ENCODE data around the gene KLK7.
A peak's percentile ranks its signal among the peaks of the same experiment; 100 is the strongest.

The KLK7 gene

DNA sequence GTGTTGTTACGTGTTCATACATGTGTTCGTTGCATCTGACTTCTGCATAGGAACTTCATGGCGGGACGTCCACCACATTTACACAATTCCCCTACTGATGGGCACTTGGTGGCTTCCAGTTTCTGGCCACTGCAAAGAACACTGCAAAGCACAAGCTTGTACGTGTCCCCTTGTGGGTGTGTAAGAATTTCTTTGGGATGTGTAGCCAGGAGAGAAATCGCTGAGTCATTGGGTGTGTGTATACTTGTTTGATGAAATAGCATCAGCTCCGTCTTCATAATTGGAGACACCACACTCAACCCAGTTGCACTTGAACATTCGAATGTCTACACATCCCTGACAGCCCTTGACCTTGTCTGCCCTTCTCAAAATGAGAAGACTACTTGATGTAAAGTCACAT lies 50.1 kb downstream of the KLK7 start:
- CTCF ChIA-PET: interaction anchor here (1.2 kb wide), 1 partner anchor 12 kb away, joined by 3 read pairs; no protein-coding TSS in a partner anchor
- no peak overlapping the region for H3K4me3 ChIP-seq (ENCODE audit: control insufficient read depth in 1 of 7, extremely low read depth in 1 of 7, insufficient read depth in 4 of 7, low read depth in 2 of 7, low read length in 6 of 7)
- no peaks in the 10 kb centered on the region for H3K36me3 ChIP-seq (ENCODE audit: control insufficient read depth in 4 of 4, insufficient read depth in 4 of 4, low read length in 3 of 4)

DNA sequence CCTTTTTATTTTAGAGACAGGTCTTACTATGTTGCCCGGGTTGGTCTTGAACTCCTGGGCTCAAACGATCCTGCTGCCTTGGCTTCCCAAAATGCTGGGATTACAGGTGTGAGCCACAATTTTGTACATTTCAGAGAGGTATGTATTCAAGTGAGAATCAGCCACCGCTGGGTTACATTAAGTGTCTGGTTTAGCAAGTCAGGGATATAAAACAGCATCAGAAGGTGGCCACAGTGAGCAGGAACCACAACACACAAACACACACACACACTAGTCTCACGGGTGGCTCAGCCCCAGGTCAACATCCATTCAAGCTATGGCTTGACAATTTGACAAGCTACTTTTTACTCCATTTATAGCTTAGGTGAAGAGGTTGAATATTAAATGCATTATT lies 51.0 kb downstream of the KLK7 start:
- Histone ChIP-seq H3K27me3 (replicated peaks in 2 of 5; ENCODE audit: control insufficient read depth in 4 of 5, insufficient read depth in 5 of 5, low read length in 4 of 5) (peaks cover 0 to 41% (median 11%) of the 10 kb centered on the region in 5 experiments), H3K27ac (ENCODE audit: insufficient read depth in 1 of 2, low read depth in 1 of 2, low read length in 2 of 2, poor library complexity in 1 of 2, severe bottlenecking in 2 of 2) (no peak overlapping the region), H3K36me3 (ENCODE audit: control insufficient read depth in 4 of 4, insufficient read depth in 4 of 4, low read length in 3 of 4) (no peaks in the 10 kb centered on the region), H3K4me3 (ENCODE audit: control insufficient read depth in 1 of 7, extremely low read depth in 1 of 7, insufficient read depth in 4 of 7, low read depth in 2 of 7, low read length in 6 of 7) (no peak overlapping the region), H3K9me3 (ENCODE audit: control extremely low read depth in 1 of 5, control insufficient read depth in 4 of 5, insufficient read depth in 2 of 5, low read depth in 1 of 5, low read length in 4 of 5) (no peaks in the 10 kb centered on the region), H3K4me1 (ENCODE audit: control extremely low read depth in 1 of 4, control insufficient read depth in 4 of 4, insufficient read depth in 4 of 4, low read length in 3 of 4) (no peaks in the 10 kb centered on the region)
- no peak for DNase-seq
- CTCF ChIA-PET: interaction anchor here (0.7 kb wide), 1 partner anchor 95 kb away, joined by 3 read pairs; no protein-coding TSS in a partner anchor
- 42% methylated on average over 2 of the region's 4 CpGs for WGBS (ENCODE audit: insufficient coverage)
- POLR2A ChIA-PET: no interaction called here

More for the DNA sequence above, 50.1 kb downstream of the KLK7 start:
- peaks cover 0 to 38% (median 10%) of the 10 kb centered on the region in 5 experiments for H3K27me3 ChIP-seq (replicated peaks in 2 of 5; ENCODE audit: control insufficient read depth in 4 of 5, insufficient read depth in 5 of 5, low read length in 4 of 5)
- POLR2A ChIA-PET: no interaction called here
- no peak overlapping the region for H3K27ac ChIP-seq (ENCODE audit: insufficient read depth in 1 of 2, low read depth in 1 of 2, low read length in 2 of 2, poor library complexity in 1 of 2, severe bottlenecking in 2 of 2)
- peak in 2 of 3 donors; percentile 23 to 31 for DNase-seq
- H3K4me1 ChIP-seq (ENCODE audit: control extremely low read depth in 1 of 4, control insufficient read depth in 4 of 4, insufficient read depth in 4 of 4, low read length in 3 of 4): no peaks in the 10 kb centered on the region
- 81% methylated on average over 4 of the region's 8 CpGs for WGBS (ENCODE audit: insufficient coverage)
- no peaks in the 10 kb centered on the region for H3K9me3 ChIP-seq (ENCODE audit: control extremely low read depth in 1 of 5, control insufficient read depth in 4 of 5, insufficient read depth in 2 of 5, low read depth in 1 of 5, low read length in 4 of 5)

DNA sequence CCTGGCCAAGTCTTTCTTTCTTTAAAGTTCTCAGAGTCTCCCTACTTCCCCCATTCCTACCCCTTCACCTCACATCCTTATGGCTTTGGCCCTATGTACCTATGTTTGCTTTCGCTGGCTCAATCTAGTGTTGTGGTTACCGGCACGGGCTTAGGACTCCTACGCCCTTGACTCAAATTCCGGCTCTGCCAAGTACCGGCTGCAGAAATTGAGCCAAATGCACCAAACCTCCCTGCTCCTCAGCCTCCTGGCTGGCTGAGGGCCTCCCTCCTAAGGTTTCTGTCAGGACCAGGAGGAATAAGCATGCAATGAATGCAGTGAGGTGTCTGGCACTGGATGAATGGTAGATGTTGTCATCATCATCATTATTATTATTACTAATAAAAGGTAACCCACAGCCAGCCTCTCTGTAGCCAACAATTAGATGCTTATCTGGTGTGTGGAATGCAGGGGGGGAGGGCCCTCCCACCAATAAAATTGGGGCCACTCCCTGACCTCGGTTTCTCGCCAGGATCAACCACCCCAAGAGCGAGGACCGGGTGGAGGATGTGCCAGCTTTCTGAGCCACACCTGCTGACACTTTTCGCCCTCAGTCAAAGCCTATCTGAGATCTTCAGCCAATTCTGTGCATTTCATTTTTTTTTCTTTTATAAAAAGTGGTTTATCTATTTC lies 51.6 kb downstream of the KLK7 start:
- Histone ChIP-seq H3K4me3 (ENCODE audit: control insufficient read depth in 1 of 7, extremely low read depth in 1 of 7, insufficient read depth in 4 of 7, low read depth in 2 of 7, low read length in 6 of 7) (no peak overlapping the region), H3K4me1 (ENCODE audit: control extremely low read depth in 1 of 4, control insufficient read depth in 4 of 4, insufficient read depth in 4 of 4, low read length in 3 of 4) (no peaks in the 10 kb centered on the region), H3K9me3 (ENCODE audit: control extremely low read depth in 1 of 5, control insufficient read depth in 4 of 5, insufficient read depth in 2 of 5, low read depth in 1 of 5, low read length in 4 of 5) (no peaks in the 10 kb centered on the region), H3K27me3 (replicated peaks in 2 of 5; ENCODE audit: control insufficient read depth in 4 of 5, insufficient read depth in 5 of 5, low read length in 4 of 5) (peaks cover 0 to 43% (median 13%) of the 10 kb centered on the region in 5 experiments), H3K36me3 (ENCODE audit: control insufficient read depth in 4 of 4, insufficient read depth in 4 of 4, low read length in 3 of 4) (no peaks in the 10 kb centered on the region), H3K27ac (ENCODE audit: insufficient read depth in 1 of 2, low read depth in 1 of 2, low read length in 2 of 2, poor library complexity in 1 of 2, severe bottlenecking in 2 of 2) (no peak overlapping the region)
- ChIA-PET CTCF (no interaction called here), POLR2A (no interaction called here)
- WGBS (ENCODE audit: insufficient coverage): 85% methylated on average over 5 of the region's 11 CpGs
- DNase-seq: no peak

DNA sequence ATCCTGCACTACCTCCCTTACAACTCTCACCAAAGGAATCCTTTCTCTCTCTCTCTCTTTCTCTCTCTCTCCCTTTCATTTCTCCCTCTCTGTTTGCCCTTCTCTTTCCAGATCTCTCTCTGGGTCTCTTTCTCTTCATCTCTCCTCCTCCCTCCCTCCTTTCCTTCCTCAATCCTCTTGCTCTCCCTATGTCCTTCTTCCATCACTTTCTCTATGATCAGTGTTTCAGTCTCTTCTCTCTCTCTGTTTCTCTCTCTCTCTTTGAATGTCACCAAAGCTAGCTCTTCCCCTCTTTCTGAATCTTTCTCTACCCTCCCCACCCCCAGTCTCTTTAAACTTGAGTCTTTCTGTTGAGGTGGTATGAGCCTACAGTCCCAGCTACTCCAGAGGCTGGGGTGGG lies 52.7 kb downstream of the KLK7 start:
- CTCF ChIA-PET: interaction anchor here (0.7 kb wide), 1 partner anchor 148 kb away, joined by 3 read pairs; no protein-coding TSS in a partner anchor
- Histone ChIP-seq H3K27me3 (replicated peaks in 2 of 5; ENCODE audit: control insufficient read depth in 4 of 5, insufficient read depth in 5 of 5, low read length in 4 of 5) (peaks cover 0 to 40% (median 13%) of the 10 kb centered on the region in 5 experiments), H3K9me3 (ENCODE audit: control extremely low read depth in 1 of 5, control insufficient read depth in 4 of 5, insufficient read depth in 2 of 5, low read depth in 1 of 5, low read length in 4 of 5) (no peaks in the 10 kb centered on the region), H3K4me3 (ENCODE audit: control insufficient read depth in 1 of 7, extremely low read depth in 1 of 7, insufficient read depth in 4 of 7, low read depth in 2 of 7, low read length in 6 of 7) (no peak overlapping the region), H3K4me1 (ENCODE audit: control extremely low read depth in 1 of 4, control insufficient read depth in 4 of 4, insufficient read depth in 4 of 4, low read length in 3 of 4) (no peaks in the 10 kb centered on the region), H3K36me3 (ENCODE audit: control insufficient read depth in 4 of 4, insufficient read depth in 4 of 4, low read length in 3 of 4) (no peaks in the 10 kb centered on the region), H3K27ac (ENCODE audit: insufficient read depth in 1 of 2, low read depth in 1 of 2, low read length in 2 of 2, poor library complexity in 1 of 2, severe bottlenecking in 2 of 2) (no peak overlapping the region)
- DNase-seq: no peak
- POLR2A ChIA-PET: no interaction called here

DNA sequence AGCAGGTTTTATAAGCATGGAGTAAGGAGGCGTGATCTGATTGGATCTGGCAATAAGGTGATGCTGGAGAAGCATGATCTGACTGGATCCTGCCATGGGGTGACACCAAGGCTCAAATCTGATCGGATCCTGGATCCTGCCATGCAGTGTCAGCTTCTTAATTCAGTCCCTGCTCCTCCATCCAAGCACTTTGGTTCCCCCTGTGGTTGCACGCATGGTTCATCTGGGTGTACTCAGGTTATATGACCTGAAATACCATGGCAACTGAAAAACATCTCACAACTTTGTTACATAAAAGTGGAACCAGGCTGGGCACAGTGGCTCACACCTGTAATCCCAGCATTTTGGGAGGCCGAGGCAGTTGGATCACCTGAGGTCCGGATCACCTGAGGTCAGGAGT lies 54.9 kb downstream of the KLK7 start:
- Histone ChIP-seq H3K27me3 (replicated peaks in 2 of 5; ENCODE audit: control insufficient read depth in 4 of 5, insufficient read depth in 5 of 5, low read length in 4 of 5) (peaks cover 0 to 43% (median 12%) of the 10 kb centered on the region in 5 experiments), H3K9me3 (ENCODE audit: control extremely low read depth in 1 of 5, control insufficient read depth in 4 of 5, insufficient read depth in 2 of 5, low read depth in 1 of 5, low read length in 4 of 5) (no peaks in the 10 kb centered on the region), H3K4me1 (ENCODE audit: control extremely low read depth in 1 of 4, control insufficient read depth in 4 of 4, insufficient read depth in 4 of 4, low read length in 3 of 4) (no peaks in the 10 kb centered on the region), H3K27ac (ENCODE audit: insufficient read depth in 1 of 2, low read depth in 1 of 2, low read length in 2 of 2, poor library complexity in 1 of 2, severe bottlenecking in 2 of 2) (no peak overlapping the region), H3K36me3 (ENCODE audit: control insufficient read depth in 4 of 4, insufficient read depth in 4 of 4, low read length in 3 of 4) (no peaks in the 10 kb centered on the region), H3K4me3 (ENCODE audit: control insufficient read depth in 1 of 7, extremely low read depth in 1 of 7, insufficient read depth in 4 of 7, low read depth in 2 of 7, low read length in 6 of 7) (no peak overlapping the region)
- WGBS (ENCODE audit: insufficient coverage): 91% methylated on average over 3 of the region's 5 CpGs
- CTCF ChIA-PET: interaction anchor here (1.6 kb wide), 1 partner anchor 167 kb away, joined by 9 read pairs; no protein-coding TSS in a partner anchor
- no peak for DNase-seq
- POLR2A ChIA-PET: no interaction called here

All from common myeloid progenitor, CD34-positive (primary cell).